ENCODE data around the gene SCML1.
A peak's percentile ranks its signal among the peaks of the same experiment; 100 is the strongest.

SCML1 gene

DNA sequence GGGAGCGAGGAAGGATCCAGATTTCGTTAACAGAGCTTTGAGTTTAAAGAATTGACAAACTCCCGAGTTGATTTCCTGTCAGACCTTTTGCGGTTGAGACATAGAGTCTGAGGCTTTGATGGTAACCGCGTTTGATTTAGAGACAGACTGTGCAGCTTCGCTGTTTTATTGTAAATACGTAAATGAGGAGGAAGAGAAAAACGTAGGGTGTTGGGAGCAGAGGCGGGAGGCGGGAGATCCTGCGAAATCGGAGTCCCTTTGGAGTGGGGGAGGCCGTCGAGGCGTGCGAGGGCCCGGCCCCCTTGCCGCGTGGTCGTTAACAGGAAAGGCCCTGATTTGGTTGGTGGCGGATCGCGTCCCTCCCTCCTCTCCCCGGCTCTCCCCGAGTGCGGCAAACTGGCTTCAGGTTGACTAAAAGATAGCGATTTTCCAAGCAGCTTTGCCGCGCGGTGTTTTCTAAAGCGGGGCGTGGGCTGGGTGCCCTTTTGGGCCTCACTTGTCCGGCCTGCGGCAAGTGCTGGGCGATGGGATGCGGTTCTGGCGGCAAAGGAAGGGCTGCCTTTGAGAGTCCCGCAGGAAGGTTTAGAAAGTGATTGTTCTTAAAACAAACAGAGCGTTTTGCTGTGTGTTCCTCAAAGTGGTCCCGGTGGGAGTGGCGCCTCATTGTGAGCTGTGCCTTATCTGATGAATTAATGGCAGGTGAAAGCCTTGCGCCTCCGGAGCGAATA is 857 bp downstream of the SCML1 start:
- ChIA-PET CTCF (interaction anchor here (0.7 kb wide), 1 partner anchor 17 kb away, joined by 3 read pairs; no protein-coding TSS in a partner anchor), POLR2A (interaction anchor here (0.6 to 1.1 kb wide), 3 partner anchors 252 to 1385 kb away, joined by 3 to 4 read pairs (median 3); no protein-coding TSS in a partner anchor)
- Histone ChIP-seq H3K9me3 (ENCODE audit: control insufficient read depth, insufficient read depth, low read depth, low read length) (no peaks in the 10 kb centered on the region), H3K27ac (ENCODE audit: extremely low read depth, low read depth, low read length) (peak overlapping the region; percentile 98), H3K4me3 (ENCODE audit: low read depth, low read length) (peak overlapping the region; percentile 71), H3K4me1 (ENCODE audit: control insufficient read depth, insufficient read depth, low read length) (peaks cover 9% of the 10 kb centered on the region), H3K36me3 (ENCODE audit: control insufficient read depth in 2 of 2, insufficient read depth in 1 of 2, low read length in 2 of 2) (no peaks in the 10 kb centered on the region)
- TF ChIP-seq YY2 (tag by site-specific recombination; IDR thresholded peaks at IDR 0.05) (no peak), SETDB1 (IDR thresholded peaks at IDR 0.05; ENCODE audit: insufficient read length, low read length) (peak; percentile 49), KLF16 (tag by site-specific recombination; IDR thresholded peaks at IDR 0.05) (peak; percentile 56), ZNF48 (tag by site-specific recombination; IDR thresholded peaks at IDR 0.05) (no peak), ZNF555 (tag by site-specific recombination; conservative IDR thresholded peaks at IDR 0.05) (no peak), SP3 (tag by site-specific recombination; IDR thresholded peaks at IDR 0.05) (peak; percentile 37), ZNF184 (tag by site-specific recombination; IDR thresholded peaks at IDR 0.05) (no peak), ZBTB17 (tag by site-specific recombination; IDR thresholded peaks at IDR 0.05) (0 out of 2 replicates have a peak, but pooled peaks have one; percentile 29), ZNF677 (tag by site-specific recombination; IDR thresholded peaks at IDR 0.05) (no peak), SP2 (tag by site-specific recombination; IDR thresholded peaks at IDR 0.05) (peak; percentile 85), ZNF404 (tag by site-specific recombination; IDR thresholded peaks at IDR 0.05) (no peak), ZBTB8A (tag by site-specific recombination; IDR thresholded peaks at IDR 0.05) (peak; percentile 85), ZNF140 (tag by site-specific recombination; IDR thresholded peaks at IDR 0.05) (no peak), KLF10 (tag by site-specific recombination; IDR thresholded peaks at IDR 0.05) (0 out of 2 replicates have a peak, but pooled peaks have one; percentile 35), YY1 (tag by site-specific recombination; IDR thresholded peaks at IDR 0.05) (no peak), ZNF561 (tag by site-specific recombination; IDR thresholded peaks at IDR 0.05; ENCODE audit: borderline replicate concordance) (no peak), ZNF324 (tag by site-specific recombination; IDR thresholded peaks at IDR 0.05) (no peak), ZNF747 (tag by site-specific recombination; IDR thresholded peaks at IDR 0.05) (no peak), KLF9 (tag by site-specific recombination; IDR thresholded peaks at IDR 0.05; ENCODE audit: low read depth) (peak; percentile 65), ZNF433 (tag by site-specific recombination; IDR thresholded peaks at IDR 0.05; ENCODE audit: low read depth) (no peak), ZIC2 (tag by site-specific recombination; IDR thresholded peaks at IDR 0.05) (0 out of 2 replicates have a peak, but pooled peaks have one; percentile 11), ZNF138 (tag by site-specific recombination; IDR thresholded peaks at IDR 0.05; ENCODE audit: borderline replicate concordance) (no peak)
- TF ChIP-seq, protein P1, sequence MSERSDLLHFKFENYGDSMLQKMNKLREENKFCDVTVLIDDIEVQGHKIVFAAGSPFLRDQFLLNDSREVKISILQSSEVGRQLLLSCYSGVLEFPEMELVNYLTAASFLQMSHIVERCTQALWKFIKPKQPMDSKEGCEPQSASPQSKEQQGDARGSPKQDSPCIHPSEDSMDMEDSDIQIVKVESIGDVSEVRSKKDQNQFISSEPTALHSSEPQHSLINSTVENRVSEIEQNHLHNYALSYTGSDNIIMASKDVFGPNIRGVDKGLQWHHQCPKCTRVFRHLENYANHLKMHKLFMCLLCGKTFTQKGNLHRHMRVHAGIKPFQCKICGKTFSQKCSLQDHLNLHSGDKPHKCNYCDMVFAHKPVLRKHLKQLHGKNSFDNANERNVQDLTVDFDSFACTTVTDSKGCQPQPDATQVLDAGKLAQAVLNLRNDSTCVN (tag by site-specific recombination; optimal IDR thresholded peaks at IDR 0.05) = no peak
- TF ChIP-seq, protein P2, sequence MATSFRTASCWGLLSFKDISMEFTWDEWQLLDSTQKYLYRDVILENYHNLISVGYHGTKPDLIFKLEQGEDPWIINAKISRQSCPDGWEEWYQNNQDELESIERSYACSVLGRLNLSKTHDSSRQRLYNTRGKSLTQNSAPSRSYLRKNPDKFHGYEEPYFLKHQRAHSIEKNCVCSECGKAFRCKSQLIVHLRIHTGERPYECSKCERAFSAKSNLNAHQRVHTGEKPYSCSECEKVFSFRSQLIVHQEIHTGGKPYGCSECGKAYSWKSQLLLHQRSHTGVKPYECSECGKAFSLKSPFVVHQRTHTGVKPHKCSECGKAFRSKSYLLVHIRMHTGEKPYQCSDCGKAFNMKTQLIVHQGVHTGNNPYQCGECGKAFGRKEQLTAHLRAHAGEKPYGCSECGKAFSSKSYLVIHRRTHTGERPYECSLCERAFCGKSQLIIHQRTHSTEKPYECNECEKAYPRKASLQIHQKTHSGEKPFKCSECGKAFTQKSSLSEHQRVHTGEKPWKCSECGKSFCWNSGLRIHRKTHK (tag by site-specific recombination; IDR thresholded peaks at IDR 0.05) = no peak
- TF ChIP-seq, protein P3, sequence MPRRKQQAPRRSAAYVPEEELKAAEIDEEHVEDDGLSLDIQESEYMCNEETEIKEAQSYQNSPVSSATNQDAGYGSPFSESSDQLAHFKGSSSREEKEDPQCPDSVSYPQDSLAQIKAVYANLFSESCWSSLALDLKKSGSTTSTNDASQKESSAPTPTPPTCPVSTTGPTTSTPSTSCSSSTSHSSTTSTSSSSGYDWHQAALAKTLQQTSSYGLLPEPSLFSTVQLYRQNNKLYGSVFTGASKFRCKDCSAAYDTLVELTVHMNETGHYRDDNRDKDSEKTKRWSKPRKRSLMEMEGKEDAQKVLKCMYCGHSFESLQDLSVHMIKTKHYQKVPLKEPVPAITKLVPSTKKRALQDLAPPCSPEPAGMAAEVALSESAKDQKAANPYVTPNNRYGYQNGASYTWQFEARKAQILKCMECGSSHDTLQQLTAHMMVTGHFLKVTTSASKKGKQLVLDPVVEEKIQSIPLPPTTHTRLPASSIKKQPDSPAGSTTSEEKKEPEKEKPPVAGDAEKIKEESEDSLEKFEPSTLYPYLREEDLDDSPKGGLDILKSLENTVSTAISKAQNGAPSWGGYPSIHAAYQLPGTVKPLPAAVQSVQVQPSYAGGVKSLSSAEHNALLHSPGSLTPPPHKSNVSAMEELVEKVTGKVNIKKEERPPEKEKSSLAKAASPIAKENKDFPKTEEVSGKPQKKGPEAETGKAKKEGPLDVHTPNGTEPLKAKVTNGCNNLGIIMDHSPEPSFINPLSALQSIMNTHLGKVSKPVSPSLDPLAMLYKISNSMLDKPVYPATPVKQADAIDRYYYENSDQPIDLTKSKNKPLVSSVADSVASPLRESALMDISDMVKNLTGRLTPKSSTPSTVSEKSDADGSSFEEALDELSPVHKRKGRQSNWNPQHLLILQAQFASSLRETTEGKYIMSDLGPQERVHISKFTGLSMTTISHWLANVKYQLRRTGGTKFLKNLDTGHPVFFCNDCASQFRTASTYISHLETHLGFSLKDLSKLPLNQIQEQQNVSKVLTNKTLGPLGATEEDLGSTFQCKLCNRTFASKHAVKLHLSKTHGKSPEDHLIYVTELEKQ (tag by site-specific recombination; IDR thresholded peaks at IDR 0.05; ENCODE audit: borderline replicate concordance) = no peak
- TF ChIP-seq, protein P4, sequence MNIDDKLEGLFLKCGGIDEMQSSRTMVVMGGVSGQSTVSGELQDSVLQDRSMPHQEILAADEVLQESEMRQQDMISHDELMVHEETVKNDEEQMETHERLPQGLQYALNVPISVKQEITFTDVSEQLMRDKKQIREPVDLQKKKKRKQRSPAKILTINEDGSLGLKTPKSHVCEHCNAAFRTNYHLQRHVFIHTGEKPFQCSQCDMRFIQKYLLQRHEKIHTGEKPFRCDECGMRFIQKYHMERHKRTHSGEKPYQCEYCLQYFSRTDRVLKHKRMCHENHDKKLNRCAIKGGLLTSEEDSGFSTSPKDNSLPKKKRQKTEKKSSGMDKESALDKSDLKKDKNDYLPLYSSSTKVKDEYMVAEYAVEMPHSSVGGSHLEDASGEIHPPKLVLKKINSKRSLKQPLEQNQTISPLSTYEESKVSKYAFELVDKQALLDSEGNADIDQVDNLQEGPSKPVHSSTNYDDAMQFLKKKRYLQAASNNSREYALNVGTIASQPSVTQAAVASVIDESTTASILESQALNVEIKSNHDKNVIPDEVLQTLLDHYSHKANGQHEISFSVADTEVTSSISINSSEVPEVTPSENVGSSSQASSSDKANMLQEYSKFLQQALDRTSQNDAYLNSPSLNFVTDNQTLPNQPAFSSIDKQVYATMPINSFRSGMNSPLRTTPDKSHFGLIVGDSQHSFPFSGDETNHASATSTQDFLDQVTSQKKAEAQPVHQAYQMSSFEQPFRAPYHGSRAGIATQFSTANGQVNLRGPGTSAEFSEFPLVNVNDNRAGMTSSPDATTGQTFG (tag by site-specific recombination; IDR thresholded peaks at IDR 0.05; ENCODE audit: borderline replicate concordance) = no peak
- TF ChIP-seq, protein P5, sequence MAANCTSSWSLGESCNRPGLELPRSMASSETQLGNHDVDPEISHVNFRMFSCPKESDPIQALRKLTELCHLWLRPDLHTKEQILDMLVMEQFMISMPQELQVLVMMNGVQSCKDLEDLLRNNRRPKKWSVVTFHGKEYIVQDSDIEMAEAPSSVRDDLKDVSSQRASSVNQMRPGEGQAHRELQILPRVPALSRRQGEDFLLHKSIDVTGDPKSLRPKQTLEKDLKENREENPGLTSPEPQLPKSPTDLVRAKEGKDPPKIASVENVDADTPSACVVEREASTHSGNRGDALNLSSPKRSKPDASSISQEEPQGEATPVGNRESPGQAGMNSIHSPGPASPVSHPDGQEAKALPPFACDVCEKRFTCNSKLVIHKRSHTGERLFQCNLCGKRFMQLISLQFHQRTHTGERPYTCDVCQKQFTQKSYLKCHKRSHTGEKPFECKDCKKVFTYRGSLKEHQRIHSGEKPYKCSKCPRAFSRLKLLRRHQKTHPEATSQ (tag by site-specific recombination; IDR thresholded peaks at IDR 0.05) = no peak
